Neutrophil (primary cell): ENCODE measurements around the gene ACY1.

Source experiments
- H3K27ac ChIP-seq: fragments of 200-600 bp; sonication (generic); 2 replicates; pipeline ENCODE4 v1.5.1; 2016; ENCODE audit warnings: mild to moderate bottlenecking, moderate library complexity
- H3K27me3 ChIP-seq: fragments of 200-600 bp; sonication (generic); 2 replicates; pipeline ENCODE4 v1.6.0; 2016; ENCODE audit warnings: mild to moderate bottlenecking
- H3K36me3 ChIP-seq: fragments of 200-600 bp; sonication (generic); 2 replicates; pipeline ENCODE4 v1.5.1; 2017
- H3K4me1 ChIP-seq, 2 experiments: fragments of 200-600 bp in 1 of 2; sonication (generic) in 1 of 2; 1 replicate in 1 of 2; 2 replicates in 1 of 2; pipeline versions ENCODE4 v1.5.1 to v1.6.1; 2013 to 2016; ENCODE audit warnings: low read depth in 1 of 2, low read length in 1 of 2, mild to moderate bottlenecking in 1 of 2, moderate library complexity in 1 of 2; ENCODE audit not compliant: control insufficient read depth in 1 of 2, insufficient read depth in 1 of 2
- H3K4me3 ChIP-seq, 2 experiments: fragments of 200-600 bp in 1 of 2; sonication (generic) in 1 of 2; 1 replicate in 1 of 2; 2 replicates in 1 of 2; pipeline ENCODE4 v1.5.1; 2013 to 2016; ENCODE audit warnings: low read depth in 1 of 2, low read length in 1 of 2, mild to moderate bottlenecking in 1 of 2, moderate library complexity in 1 of 2
- H3K9me3 ChIP-seq: fragments of 200-600 bp; sonication (generic); 2 replicates; pipeline ENCODE4 v1.5.1; 2016
- TF ChIP-seq, protein P1 (sequence below): fragments of 200-600 bp; sonication (generic); IDR thresholded peaks from 2 replicates; pipeline ENCODE4 v1.5.1; 2016; ENCODE audit warnings: antibody characterized with exemption

The ACY1 gene

DNA sequence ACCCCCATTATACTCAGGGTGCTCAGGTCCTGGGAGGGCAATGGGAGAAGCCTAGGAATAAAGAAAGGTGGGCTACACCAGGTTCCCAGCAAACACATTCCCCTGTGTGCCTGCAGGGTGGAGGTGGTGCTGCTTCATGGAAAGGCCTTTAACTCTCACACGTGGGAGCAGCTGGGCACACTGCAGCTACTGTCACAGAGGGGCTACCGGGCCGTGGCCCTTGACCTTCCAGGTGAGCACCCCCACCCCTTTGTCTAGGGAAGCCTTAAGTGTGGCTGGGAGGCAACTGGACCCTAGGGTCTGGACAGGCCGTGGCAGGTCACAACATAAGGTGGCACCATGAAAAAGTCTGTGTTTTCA lies 5.2 kb upstream of the ACY1 start:
- TF ChIP-seq, protein P1, sequence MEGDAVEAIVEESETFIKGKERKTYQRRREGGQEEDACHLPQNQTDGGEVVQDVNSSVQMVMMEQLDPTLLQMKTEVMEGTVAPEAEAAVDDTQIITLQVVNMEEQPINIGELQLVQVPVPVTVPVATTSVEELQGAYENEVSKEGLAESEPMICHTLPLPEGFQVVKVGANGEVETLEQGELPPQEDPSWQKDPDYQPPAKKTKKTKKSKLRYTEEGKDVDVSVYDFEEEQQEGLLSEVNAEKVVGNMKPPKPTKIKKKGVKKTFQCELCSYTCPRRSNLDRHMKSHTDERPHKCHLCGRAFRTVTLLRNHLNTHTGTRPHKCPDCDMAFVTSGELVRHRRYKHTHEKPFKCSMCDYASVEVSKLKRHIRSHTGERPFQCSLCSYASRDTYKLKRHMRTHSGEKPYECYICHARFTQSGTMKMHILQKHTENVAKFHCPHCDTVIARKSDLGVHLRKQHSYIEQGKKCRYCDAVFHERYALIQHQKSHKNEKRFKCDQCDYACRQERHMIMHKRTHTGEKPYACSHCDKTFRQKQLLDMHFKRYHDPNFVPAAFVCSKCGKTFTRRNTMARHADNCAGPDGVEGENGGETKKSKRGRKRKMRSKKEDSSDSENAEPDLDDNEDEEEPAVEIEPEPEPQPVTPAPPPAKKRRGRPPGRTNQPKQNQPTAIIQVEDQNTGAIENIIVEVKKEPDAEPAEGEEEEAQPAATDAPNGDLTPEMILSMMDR: no peak
- no peaks in the 10 kb centered on the region for H3K36me3 ChIP-seq
- H3K27ac ChIP-seq: no peak overlapping the region
- H3K9me3 ChIP-seq: no peaks in the 10 kb centered on the region
- peaks cover 9% of the 10 kb centered on the region for H3K27me3 ChIP-seq
- H3K4me1 ChIP-seq: peaks cover 35 to 39% of the 10 kb centered on the region in 2 experiments
- H3K4me3 ChIP-seq: no peak overlapping the region

GRCh38 chr3:51980253-51980652 lies 3.1 kb upstream of the ACY1 start:
- H3K4me3 ChIP-seq: no peak overlapping the region
- peaks cover 23 to 24% of the 10 kb centered on the region in 2 experiments for H3K4me1 ChIP-seq
- no peaks in the 10 kb centered on the region for H3K9me3 ChIP-seq
- H3K27me3 ChIP-seq: peaks cover 8% of the 10 kb centered on the region
- H3K36me3 ChIP-seq: no peaks in the 10 kb centered on the region
- TF ChIP-seq, protein P1: no peak
- no peak overlapping the region for H3K27ac ChIP-seq

GRCh38 chr3:51982352-51982837 lies 940 bp upstream of the ACY1 start:
- H3K27ac ChIP-seq: peak overlapping the region; percentile 50
- H3K9me3 ChIP-seq: no peaks in the 10 kb centered on the region
- no peaks in the 10 kb centered on the region for H3K36me3 ChIP-seq
- TF ChIP-seq, protein P1: peak; percentile 16
- no peaks in the 10 kb centered on the region for H3K27me3 ChIP-seq
- peaks cover 17 to 18% of the 10 kb centered on the region in 2 experiments for H3K4me1 ChIP-seq
- peak overlapping the region; percentile 72 to 77 for H3K4me3 ChIP-seq

DNA sequence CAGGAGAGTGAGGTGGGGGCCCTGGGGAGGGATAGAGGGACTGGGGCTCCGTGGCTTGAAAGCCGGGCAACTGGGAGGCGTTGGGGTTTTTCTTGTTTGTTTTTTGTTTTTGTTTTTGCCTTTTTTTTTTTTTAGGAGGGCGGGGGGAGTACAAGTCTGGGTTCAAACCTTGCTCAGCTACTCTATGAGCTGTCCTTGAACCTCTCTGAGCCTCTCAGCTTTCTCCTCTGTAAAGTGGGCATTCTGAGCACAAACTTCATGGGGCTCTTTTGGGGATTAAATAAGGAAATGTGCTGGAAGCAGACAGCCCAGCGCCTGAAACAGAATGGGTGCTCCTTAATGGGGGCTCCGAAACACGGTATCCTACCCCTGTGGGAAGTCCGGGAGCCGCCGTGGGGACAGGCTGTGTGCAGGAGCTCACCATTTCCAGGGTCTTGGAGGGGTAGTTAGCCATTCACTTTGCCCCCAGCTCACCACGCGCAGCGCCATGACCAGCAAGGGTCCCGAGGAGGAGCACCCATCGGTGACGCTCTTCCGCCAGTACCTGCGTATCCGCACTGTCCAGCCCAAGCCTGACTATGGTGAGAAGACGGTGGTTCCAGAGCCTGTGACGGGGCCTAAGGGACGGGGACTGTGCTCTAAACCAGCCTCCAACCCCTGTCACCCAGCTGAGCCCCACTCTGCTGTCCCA lies 388 bp downstream of the ACY1 start:
- no peaks in the 10 kb centered on the region for H3K9me3 ChIP-seq
- peak overlapping the region; percentile 72 to 77 for H3K4me3 ChIP-seq
- H3K36me3 ChIP-seq: no peaks in the 10 kb centered on the region
- TF ChIP-seq, protein P1: no peak
- peak overlapping the region; percentile 50 for H3K27ac ChIP-seq
- H3K27me3 ChIP-seq: no peaks in the 10 kb centered on the region
- peaks cover 17 to 18% of the 10 kb centered on the region in 2 experiments for H3K4me1 ChIP-seq

GRCh38 chr3:51984269-51984647 lies 923 bp downstream of the ACY1 start:
- Histone ChIP-seq H3K36me3 (no peaks in the 10 kb centered on the region), H3K4me3 (no peak overlapping the region), H3K27ac (no peak overlapping the region), H3K27me3 (no peaks in the 10 kb centered on the region), H3K9me3 (no peaks in the 10 kb centered on the region), H3K4me1 (peaks cover 17 to 18% of the 10 kb centered on the region in 2 experiments)
- TF ChIP-seq, protein P1: no peak
